ENCODE data around the gene SSR4.

DNA sequence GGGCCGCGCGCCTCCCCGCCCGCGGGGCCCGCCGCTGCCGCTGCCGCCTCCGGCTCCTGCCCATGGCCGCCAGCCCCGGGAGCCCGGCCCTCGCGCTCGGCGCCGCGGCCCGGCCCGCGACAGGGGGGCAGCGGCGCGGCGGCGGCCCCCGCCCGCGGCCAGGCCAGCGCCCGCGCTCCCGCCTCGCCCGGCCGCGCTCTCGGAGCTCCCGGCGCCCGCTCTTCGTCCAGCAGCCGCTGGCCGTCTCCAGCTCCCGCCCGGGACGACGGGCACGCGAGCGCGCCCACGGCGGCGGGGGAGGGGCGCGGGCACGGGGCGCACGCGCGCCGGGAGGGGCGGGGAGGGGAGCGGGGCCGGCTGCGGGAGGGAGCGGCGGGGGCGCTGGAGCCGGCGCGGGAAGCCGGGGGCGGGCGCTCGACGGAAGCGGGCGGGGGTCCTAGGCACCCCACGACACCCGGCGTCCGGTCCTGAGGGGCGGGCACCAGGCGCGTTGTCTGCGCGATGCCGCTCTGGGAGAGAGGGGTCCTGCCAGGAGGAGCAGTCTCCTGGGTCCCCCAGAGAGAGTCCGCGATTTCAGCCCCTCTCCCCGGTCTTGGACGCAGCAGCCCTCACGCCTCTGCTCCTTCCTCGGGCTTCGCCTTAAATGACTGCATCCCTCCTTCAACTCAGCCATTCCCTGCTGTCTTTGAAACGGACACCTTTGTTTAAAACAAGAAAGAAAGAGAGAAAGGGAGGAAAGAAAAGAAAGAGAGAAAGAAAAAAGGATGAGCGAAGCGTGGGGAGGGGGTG, 36.4 kb downstream of the SSR4 start:
- TF ChIP-seq, protein P1, sequence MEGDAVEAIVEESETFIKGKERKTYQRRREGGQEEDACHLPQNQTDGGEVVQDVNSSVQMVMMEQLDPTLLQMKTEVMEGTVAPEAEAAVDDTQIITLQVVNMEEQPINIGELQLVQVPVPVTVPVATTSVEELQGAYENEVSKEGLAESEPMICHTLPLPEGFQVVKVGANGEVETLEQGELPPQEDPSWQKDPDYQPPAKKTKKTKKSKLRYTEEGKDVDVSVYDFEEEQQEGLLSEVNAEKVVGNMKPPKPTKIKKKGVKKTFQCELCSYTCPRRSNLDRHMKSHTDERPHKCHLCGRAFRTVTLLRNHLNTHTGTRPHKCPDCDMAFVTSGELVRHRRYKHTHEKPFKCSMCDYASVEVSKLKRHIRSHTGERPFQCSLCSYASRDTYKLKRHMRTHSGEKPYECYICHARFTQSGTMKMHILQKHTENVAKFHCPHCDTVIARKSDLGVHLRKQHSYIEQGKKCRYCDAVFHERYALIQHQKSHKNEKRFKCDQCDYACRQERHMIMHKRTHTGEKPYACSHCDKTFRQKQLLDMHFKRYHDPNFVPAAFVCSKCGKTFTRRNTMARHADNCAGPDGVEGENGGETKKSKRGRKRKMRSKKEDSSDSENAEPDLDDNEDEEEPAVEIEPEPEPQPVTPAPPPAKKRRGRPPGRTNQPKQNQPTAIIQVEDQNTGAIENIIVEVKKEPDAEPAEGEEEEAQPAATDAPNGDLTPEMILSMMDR (IDR thresholded peaks at IDR 0.05; ENCODE audit: low read depth, low read length, poor library complexity, severe bottlenecking) = no peak
- no peak for TF ChIP-seq EZH2phosphoT487 (IDR thresholded peaks at IDR 0.05; ENCODE audit: borderline replicate concordance, low read length)

Data from DOHH2 (cell line).